Activated CD4-positive, alpha-beta T cell treated with anti-CD3 and anti-CD28 coated beads, Interleukin-10, Interleukin-2, amounts not matched to agents 100 ng/mL and 50 ng/mL, durations not matched to agents 16 hours and 8 hours (primary cell): Measurements from ENCODE around the gene FAAP24.
"Not testable (repeated sequence)": the region's sequence is repeated elsewhere in the genome, so short reads cannot be mapped to it uniquely, and the experiment has no call there.

Experiments used
- DNase-seq: peaks from one replicate; pipeline ENCODE4 v3.0.0-alpha.2; 2020

Gene FAAP24, protein sequence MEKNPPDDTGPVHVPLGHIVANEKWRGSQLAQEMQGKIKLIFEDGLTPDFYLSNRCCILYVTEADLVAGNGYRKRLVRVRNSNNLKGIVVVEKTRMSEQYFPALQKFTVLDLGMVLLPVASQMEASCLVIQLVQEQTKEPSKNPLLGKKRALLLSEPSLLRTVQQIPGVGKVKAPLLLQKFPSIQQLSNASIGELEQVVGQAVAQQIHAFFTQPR

DNA sequence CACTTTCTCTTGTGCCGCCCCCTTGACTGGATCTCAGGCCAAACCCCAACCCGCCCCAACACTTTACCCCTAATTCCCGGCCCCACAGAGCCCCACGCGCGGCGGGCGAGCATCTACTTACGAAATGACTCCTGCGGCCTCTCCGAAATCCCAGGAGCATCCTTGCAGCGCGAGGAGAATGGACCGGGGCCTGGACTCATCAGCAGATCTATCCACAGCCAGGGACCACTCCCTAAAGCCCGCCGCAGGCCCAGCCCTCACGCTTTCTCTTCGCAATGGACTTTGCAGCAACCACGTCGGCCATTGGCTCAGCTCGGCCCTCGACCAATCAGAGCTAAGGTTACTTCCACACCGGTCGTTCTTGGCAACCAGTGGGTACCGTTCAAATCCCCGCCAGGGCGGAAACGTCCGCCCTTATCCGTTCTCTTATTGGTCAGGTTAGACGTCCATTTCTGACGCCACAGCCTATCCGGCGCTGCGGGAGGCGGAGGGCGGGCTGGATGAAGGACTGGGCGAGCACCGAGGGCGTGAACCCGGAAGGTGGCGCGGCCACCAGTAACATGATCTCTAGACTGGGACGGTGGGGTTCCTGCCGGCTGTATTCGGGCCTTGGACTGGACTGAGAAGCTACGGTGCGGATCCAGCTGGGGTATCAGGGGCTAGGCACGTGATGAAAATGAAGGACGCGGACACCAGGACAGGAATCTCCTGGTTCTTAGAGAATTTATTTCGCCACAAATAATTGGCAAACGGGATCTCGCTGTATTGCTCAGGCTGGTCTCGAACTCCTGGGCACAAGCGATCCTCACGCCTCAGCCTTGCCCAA lies at the start of gene FAAP24, which contains the start of gene CEP89:
FAAP24 (plus strand) TSS at position 528 of the 826 bp plus-strand sequence. CDS start 955 bp downstream, outside the sequence.
CEP89 (minus strand) TSS at position 244 of the 826 bp plus-strand sequence; CDS start at position 160, 84 bp downstream.
- DNase-seq: peak; percentile 100

DNA sequence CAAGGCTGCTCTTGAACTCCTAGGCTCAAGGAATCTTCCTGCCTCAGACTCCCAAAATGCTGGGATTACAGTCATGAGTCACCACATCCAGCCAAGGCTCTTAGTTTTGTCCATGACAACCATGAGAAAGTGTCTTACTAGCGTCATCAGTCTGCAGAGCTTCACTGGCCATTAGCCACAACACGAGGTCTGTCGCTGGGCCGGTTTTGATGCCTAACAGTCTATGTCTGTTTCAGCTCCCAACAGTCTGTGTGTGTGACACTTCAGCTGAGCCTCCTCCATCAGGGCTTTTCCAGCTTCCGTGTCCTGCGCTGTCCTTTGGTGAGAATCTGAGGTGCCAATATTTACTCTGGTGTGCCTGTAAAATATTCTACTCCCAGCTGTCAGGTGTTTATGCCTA lies 47.8 kb upstream of the FAAP24 start:
- DNase-seq: no peak

DNA sequence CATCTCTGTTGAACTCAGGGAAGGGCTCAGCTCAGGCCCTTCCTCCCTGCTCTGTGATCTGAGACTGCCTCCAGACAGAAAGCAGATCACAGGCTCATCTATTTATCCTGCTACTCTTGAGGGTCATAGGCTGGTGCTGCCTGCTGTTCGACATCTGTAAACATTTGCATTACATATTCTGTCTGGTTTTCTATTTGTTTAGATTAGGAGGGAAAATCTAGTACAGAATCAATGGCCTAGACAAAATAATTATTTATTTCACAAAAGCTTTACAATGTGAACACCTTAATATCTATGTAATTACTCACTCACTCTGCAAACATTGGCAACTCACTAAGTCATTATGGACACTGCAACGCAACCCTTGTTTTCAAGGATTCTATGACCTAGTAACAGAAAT lies 43.2 kb upstream of the FAAP24 start:
- DNase-seq: no peak

DNA sequence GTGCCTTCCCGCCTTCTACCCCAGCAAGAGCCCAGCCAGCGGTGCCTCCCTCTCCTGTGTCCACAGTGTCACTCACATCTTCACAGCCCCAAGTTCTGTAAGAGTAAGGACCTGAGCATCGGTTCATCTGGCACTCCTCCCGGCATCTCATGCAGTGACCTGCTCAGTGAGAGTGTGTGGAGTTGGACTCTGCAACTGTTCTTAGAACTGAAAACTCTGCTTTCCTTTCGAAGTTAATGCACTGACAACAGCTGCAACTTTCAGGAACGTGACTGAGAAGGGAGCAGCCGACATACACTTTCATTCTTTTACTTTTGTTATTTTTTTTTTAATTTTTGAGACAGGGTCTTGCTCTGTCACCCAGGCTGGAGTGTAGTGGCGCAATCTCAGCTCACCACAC lies 41.5 kb upstream of the FAAP24 start:
- no peak for DNase-seq

DNA sequence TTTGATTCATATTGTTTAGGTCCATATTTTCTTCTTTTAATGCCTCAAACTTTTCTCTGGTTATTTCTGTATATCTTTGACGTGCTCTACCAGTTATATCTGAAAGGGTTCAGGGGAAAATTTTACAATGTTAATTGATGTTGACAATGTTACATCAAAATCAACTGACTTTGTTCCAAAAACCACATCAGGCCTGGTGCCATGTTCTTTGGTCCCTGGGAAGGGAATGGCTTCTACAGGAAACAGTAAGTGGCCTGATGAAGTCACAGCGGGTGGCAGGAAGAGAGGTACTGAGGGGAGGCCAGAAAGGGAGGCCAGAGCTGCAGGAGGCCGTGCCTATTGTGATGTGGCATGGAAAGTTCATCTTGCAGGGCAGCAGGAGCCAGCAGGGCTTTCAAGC lies 38.5 kb upstream of the FAAP24 start:
- no peak for DNase-seq

DNA sequence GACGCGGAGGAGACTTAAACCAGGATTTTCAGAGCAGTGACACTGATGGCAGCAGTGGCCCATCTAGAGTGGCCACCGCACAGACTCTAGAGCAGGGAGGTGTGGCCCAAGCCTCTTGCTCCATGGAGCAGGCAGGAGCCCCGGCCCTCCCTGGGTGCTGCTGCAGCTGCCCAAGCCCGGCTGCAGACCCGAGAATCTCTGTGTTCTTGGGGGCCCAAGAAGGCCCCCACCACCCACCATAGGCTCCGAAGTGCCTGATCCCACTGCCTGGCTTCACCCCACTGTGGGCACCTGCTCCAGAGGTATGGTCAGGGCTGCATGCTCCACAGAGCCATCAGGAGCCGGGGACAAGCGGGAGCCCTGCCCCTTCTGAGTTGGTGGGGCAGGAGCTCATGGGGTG lies 36.4 kb upstream of the FAAP24 start:
- no peak for DNase-seq

DNA sequence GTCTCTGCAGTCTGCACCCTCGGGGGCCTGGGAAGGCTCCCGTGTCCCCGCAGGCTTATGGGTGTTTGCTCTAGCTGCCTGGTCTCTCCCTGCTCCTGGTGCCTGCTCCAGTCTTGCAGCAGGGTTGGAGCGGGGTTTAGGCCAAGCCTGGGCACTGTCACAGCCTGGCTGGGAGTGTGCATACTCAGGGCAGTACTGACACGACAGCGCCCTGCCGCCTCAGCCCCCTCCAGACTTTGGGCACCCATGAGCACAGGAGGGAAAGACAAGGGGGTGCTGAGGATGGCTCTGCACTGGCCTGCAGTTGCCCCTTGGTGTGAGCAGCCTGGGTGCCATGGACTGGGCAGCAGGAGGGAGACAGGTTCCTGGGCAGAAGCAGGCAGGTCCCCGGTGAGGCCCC lies 36.0 kb upstream of the FAAP24 start:
- DNase-seq: no peak

DNA sequence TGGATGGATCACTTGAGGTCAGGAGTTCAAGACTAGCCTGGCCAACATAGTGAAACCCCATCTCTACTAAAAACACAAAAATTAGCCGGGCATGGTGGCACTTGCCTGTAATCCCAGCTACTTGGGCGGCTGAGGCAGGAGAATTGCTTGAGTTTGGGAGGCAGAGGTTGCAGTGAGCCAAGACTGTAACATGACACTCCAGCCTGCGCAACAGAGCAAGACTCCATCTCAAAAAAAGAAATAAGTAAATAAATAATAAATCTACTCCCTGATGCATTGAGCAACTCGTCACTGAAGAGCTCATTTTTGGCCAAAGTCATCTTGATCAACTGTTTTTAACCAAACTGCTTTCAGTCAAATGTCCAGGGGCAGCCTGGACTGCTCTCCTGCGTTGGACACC lies 30.8 kb upstream of the FAAP24 start:
- DNase-seq: not testable (repeated sequence)

DNA sequence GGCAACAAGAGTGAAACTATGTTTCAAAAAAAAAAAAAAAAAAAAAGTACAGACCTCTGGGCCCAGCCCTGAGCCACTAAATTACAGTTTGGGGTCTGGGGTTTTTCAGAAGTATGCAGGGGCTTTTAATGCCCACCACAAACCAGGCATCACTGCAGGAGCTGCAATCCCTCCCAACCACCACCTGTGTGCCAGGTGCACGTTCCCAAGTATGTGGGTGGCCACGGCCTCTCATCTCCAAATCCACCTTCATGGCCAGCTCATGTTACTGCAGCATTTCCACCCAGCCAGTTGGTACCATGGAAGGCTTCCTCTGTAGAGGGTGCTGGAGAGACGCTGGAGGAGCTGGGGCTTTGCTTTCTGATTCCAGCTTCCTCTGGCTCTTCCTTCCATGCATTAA lies 26.8 kb upstream of the FAAP24 start:
- no peak for DNase-seq

DNA sequence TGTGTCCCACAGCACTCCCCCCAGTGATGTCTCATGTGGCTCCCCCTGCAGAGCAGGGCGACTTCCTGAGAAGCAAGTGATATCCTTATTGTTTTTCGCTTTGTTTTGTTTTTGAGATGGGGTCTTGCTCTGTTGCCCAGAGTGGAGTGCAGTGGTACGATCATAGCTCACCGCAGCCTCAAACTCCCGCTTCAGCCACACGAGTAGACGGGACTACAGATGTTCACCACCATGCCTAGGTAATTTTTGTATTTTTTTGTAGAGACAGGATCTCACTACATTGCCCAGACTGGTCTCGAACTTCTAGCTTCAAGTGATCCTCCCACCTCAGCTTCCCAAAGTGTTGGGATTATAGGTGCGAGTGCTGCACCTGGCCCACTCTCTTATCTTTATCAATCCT lies 5.3 kb upstream of the FAAP24 start:
- no peak for DNase-seq

DNA sequence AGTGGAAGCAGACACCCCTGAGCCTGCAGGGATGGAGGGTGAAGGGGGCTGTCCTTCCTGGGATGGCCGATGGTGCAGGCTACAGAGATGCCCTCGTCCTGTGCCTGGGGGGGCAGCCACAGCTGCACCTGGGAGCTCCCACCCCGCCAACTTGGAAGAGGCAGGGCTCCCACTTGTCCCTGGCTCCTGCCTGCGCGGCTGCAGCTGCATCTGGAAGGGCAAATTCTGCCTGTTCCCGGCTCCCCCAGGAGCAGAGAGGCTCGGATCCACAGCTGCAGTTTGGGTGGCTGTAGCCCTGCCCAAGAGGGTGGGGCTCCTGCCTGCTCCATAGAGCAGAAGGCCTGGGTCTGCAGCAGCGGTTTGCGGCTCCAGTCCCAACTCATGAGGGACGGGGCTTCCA lies 2.5 kb upstream of the FAAP24 start:
- no peak for DNase-seq

DNA sequence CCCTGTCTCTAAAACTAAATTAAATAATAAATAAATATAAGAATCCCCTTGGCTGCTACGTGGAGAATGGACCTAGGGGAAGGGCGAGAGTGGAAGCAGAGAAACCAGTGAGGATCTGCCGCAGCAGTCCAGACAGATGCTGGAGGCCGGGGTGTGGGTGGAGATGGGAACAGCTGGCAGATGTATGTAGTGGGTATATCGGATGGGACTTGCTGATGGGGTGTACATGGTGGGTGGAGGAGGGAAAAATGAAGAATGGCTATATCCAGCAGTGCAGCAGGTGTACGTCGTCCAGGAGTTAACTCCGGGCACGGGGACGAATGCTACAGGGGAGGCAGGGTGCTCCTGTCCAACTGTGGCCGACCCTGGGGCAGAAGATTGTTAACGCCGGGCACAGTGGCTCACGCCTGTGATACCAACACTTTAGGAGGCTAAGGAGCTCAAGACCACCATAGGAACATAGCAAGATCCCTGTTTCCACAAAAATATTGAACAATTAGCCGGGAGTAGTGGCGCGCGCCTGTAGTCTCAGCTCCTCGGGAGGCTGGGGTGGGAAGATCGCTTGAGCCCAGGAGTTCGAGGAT lies 938 bp upstream of the FAAP24 start:
- DNase-seq: no peak

DNA sequence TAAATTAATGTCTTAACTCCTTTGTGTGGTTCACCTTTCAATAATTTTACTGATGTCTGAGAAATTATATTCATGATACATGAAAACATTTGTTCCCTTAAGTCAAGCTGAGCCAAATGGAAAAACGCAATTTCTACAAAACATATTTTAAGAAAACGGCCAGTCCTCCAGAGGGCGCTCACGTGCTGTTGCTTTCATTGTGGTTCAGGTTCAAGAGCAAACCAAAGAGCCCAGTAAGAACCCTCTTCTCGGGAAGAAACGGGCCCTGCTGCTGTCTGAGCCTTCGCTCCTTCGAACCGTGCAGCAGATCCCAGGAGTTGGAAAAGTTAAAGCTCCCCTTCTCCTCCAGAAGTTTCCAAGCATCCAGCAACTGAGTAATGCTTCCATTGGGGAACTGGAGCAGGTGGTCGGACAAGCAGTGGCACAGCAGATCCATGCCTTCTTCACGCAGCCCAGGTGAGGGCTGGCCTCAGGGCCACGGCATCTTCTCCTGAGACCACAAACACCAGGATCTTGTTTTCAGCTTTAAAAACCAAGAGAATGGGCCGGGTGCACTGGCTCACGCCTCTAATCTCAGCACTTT lies 4.3 kb downstream of the FAAP24 start:
- peak; percentile 65 for DNase-seq

DNA sequence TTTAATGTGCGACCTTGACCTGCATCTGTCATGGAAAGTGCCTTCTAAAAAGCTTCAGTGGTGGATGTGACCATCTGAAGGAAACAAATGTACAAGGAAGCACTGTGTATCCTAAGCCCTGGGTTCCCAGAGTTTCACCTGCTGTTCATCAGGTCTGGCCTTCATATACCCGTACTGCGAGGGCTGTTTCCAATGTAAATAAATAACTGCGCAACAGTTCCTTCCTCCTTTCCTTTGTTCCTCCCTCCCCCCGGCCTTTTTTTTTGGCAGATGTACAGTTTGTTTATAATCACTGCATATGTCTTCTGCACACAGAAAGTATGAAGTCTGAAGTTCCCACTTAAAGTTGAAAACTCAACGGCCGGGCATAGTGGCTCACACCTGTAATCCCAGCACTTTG lies 5.2 kb downstream of the FAAP24 start:
- no peak for DNase-seq

DNA sequence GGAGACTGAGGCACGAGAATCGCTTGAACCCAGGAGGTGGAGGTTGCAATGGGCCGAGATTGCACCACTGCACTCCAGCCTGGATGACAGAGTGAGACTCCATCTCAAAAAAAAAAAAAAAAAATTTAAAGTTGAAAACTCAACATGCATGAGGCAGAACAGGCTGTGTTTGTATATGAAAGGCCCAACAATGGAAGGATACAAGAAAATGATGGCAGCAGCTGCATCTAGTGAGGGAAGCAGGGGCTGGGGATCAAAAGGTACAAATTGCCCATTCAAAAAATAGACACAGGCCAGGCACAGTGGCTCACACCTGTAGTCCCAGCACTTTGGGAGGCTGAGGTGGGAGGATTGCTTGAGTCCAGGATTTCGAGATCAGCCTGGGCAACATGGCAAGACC lies 5.8 kb downstream of the FAAP24 start:
- not testable (repeated sequence) for DNase-seq

DNA sequence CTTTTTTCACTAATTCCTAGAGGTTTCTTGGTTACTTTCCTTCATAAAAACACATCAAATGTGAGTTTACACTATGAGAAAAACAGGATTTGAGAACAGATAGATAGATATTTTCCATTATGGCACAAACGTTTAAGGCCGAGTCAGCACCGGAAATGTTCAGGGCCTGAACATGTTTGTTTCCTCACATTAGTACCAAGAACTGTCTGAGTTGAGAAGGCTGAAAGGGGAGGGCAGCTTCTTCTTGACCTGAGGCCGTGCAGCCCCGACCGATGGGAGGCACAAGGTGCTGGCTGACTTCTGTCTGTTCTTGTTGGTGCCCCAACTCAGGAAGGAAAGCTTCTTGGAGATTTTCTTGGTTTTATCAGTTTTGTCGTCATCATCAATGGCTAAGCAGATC lies 7.8 kb downstream of the FAAP24 start:
- DNase-seq: not testable (repeated sequence)

DNA sequence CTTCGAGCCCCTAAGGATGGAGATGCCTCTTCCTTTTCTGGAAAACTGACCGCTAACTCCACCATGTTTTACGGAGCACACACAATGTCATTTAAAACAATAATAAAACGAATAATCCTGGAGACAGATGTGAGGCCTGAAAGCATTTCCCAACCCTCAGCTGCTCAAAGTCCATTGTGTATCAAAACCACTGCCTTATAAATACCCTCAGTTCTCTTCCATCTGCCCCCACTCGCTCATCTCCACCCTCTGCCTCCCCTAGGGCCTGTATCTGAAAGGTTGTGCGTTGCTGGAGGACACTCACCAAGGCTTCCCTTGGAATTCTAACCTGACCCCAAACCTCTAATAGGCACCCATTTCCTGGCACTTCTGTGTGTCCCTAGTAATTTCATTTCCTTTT lies 10.4 kb downstream of the FAAP24 start:
- DNase-seq: not testable (repeated sequence)

DNA sequence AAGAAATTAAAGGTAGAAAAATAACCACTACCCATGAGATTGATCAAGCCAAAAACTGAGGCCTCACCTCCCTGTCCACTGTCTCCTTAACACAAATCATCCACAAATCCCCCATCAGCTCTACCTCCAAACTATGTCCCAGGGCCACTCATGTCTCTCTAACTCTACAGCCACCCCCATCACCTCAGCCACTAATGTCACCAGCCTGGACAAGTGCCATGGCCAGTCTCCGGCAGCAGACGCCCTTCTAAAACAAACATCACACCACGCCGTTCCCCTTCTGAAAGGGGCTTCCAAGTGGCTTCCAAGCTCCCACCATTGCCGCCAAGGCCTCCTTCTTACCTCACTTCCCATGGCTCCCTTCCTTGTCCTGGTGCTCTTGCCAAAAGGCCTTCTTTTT lies 16.2 kb downstream of the FAAP24 start:
- not testable (repeated sequence) for DNase-seq

DNA sequence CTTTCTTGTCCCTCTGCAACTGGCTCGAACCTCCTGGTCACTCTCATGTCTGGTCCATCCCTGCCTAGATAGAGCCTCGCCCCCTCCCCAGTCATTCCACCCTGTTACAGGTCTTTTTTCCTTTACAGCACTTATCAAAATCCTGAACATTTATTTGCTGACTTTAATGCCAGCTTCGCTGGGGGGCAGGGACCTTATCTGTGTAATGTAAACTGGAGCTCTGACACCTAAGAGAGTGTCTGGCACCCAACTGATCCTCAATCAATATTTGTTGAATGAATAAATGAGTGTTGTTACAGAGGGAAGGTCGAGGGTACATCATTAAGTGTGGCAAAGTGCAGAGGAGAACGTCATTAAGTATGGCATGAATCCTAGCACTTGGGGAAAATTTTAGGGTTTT lies 16.7 kb downstream of the FAAP24 start:
- no peak for DNase-seq

DNA sequence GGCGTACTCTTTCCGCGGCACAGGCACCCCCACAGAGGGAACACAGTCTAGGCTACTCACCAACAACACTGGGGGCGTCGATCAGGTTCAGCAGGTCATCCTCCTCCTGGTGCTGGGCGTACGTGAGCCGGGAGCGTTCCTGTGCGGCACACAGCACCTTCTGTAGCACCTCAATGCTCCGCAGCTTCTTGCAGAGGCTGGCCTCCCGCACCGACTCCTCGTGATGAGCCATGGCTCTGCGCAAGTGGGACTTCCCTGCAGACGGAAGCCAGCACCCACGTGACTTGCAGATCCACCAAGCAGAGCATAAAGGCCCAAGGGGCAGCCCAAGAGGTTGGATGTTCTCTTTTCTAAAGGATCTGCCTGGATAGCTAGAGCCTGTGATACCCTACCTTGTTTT lies 23.9 kb downstream of the FAAP24 start:
- not testable (repeated sequence) for DNase-seq

DNA sequence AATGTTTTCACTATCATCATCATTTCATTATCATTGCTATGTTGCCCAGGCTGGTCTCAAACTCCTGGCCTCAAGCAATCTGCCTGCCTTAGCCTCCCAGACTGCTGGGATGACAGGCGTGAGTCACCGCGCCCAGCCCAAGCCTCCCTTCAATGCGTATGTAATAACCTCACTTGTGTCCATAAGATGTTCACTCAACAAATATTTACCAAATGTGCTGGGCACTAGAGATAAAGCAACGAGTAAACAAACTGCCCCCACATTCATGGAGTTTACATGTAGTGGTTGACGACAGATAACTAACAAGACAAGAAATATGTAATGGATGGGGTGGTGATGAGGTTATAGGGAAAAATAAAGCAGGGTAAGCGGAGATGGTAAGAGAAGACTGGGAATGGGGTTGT lies 25.0 kb downstream of the FAAP24 start:
- DNase-seq: not testable (repeated sequence)

DNA sequence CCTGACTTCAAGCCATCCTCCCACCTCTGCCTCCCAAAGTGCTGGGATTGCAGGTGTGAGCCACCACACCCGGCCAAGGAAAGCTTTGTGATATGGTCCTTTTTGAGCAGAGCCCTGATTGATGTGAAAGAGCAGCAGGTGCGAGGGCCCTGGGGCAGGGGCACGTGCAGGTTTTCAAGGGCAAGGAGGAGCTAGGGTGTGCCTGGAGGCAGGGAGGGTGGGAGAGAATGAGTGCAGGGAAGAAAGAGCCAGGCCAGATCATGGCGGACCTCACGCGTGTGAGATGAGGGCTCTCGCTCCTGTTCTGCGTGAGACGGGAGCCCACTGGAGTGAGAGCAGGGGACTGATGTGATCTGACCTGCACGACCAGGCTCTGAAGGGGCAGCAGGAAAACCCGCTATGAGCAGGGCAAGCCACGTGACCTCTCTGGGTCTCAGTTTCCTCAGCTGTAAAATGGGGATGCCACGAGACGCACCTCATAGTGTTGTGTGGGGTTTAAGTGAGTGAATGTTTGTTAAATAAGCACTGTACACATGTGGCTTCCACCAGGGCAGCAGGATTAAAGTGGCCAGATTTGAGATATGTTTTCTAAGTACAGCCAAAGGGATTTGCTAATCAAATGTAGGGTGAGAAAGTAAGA lies 25.8 kb downstream of the FAAP24 start:
- no peak for DNase-seq

DNA sequence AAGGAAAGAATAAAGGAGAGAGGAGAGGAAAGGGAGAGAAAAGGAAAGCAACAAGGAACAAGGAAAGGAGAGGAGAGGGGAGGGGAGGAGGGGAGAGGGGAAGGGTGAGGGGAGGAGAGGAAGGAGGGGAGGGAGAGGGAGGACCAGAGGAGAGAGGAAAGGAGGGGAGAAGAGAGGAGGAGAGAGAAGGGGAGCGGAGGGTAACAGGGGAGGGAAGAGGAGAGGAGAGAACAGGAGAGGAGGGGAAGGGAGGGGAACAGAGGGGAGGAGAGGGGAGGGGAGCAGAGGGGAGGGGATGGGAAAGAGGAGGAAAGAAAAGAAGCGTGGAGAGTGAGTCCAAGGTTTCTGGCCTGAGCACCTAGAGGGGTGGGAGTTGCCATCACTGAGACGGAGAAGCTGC lies 26.7 kb downstream of the FAAP24 start:
- no peak for DNase-seq
